ENCODE results near the gene MYCL.

The MYCL gene

GRCh38 chr1:39849203-39849602 is 52.5 kb downstream of the MYCL start:
- CTCF ChIA-PET = interaction anchor here (0.5 kb wide), 1 partner anchor 252 kb away, joined by 6 read pairs; no protein-coding TSS in a partner anchor
- no peak for TF ChIP-seq CTCF (conservative IDR thresholded peaks at IDR 0.05; ENCODE audit: low read depth)
- no peak for DNase-seq (ENCODE audit: low spot score)
- no peak overlapping the region for H3K27ac ChIP-seq
- POLR2A ChIA-PET (ENCODE audit: low non-redundant PET) = no interaction called here

DNA sequence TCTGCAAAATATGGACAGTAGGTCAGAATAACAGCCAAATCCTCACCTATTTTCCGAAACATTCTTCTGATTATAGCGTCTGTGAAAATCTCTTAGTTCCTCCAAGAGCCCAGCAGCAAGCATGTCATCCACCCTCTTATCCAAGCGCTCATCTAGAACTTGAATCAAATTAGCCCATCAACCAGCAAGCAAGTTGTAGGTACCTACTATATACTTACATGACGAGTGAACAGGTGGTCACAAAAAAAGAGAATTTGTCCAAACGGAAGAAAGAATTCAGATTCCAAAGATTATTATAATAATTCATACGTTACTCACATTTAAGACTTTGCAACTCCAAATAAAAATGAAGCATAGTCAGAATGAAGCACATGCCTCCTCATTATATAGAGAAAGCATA is 53.8 kb downstream of the MYCL start:
- POLR2A ChIA-PET (ENCODE audit: low non-redundant PET) = no interaction called here
- CTCF ChIA-PET = no interaction called here
- H3K27ac ChIP-seq = no peak overlapping the region
- no peak for TF ChIP-seq CTCF (conservative IDR thresholded peaks at IDR 0.05; ENCODE audit: low read depth)
- no peak for DNase-seq (ENCODE audit: low spot score)

- ChIA-PET CTCF (interaction anchor here (0.7 to 1.1 kb wide), 3 partner anchors 29 to 125 kb away, joined by 5 to 6 read pairs (median 5); no protein-coding TSS in a partner anchor), POLR2A (ENCODE audit: low non-redundant PET) (interaction anchor here (0.6 kb wide), 1 partner anchor 53 kb away, joined by 3 read pairs; no protein-coding TSS in a partner anchor)
- no peak overlapping the region for H3K27ac ChIP-seq
- DNase-seq (ENCODE audit: low spot score) = no peak
- TF ChIP-seq CTCF (conservative IDR thresholded peaks at IDR 0.05; ENCODE audit: low read depth) = no peak
Observed at GRCh38 chr1:39846796-39847195, 54.9 kb downstream of the MYCL start.

- ChIA-PET POLR2A (ENCODE audit: low non-redundant PET) (interaction anchor here (0.6 kb wide), 1 partner anchor 54 kb away, joined by 3 read pairs; no protein-coding TSS in a partner anchor), CTCF (interaction anchor here (0.5 to 1.1 kb wide), 5 partner anchors 19 to 126 kb away, joined by 3 to 6 read pairs (median 5); no protein-coding TSS in a partner anchor)
- TF ChIP-seq CTCF (conservative IDR thresholded peaks at IDR 0.05; ENCODE audit: low read depth) = no peak
- peak overlapping the region; percentile 33; the same call in 1 of the 2 replicates for H3K27ac ChIP-seq
- peak; percentile 39 for DNase-seq (ENCODE audit: low spot score)
Observed at GRCh38 chr1:39845569-39846566, 55.8 kb downstream of the MYCL start.

Measured in RWPE1 (cell line).